BJ (cell line): Measurements from ENCODE around the gene KCNQ1. TPM values are rescaled to one million over a fixed set of nuclear protein-coding genes. Genes with fewer than 3 reads are reported as not detected.
A peak's percentile ranks its signal among the peaks of the same experiment; 100 is the strongest.

Source experiments
- CTCF ChIA-PET: fragments of 350-600 bp; formaldehyde crosslinking; extraction: SDS; loops from one replicate; lab custom pipeline; 2021; ENCODE audit warnings: antibody characterized with exemption, inconsistent platforms; lab: Yijun Ruan, JAX
- POLR2A ChIA-PET: fragments of 300-600 bp; sonication (Branson Sonifier 250); formaldehyde crosslinking; extraction: SDS; loops from one replicate; lab custom pipeline; 2021; ENCODE audit warnings: antibody characterized with exemption; lab: Charles Lee
- DNase-seq: peaks from one replicate; pipeline ENCODE4 v3.0.0-alpha.2; 2011; ENCODE audit warnings: low read depth
- H3K27me3 ChIP-seq: 2 replicates; pipeline ENCODE4 v1.6.0; 2011; ENCODE audit warnings: low read length; ENCODE audit not compliant: control insufficient read depth, insufficient read depth
- H3K36me3 ChIP-seq: 2 replicates; pipeline ENCODE4 v1.5.1; 2011; ENCODE audit warnings: low read length; ENCODE audit not compliant: control insufficient read depth, insufficient read depth
- H3K4me3 ChIP-seq: 2 replicates; pipeline ENCODE4 v1.5.1; 2011; ENCODE audit warnings: low read depth, mild to moderate bottlenecking, control low read depth, low read length
- polyA plus RNA-seq: library from polyadenylated mRNA; depleted of rRNA; stranded (reverse); fragments of >200 nt; gene quantifications from 2 replicates; pipeline ENCODE4 v1.2.3, GENCODE V29; 2011
- TF ChIP-seq, protein P1 (sequence below): IDR thresholded peaks from 2 replicates; pipeline ENCODE4 v1.5.1; 2011; ENCODE audit warnings: low read depth, mild to moderate bottlenecking, control low read depth, inconsistent platforms, low read length, moderate library complexity; ENCODE audit not compliant: insufficient read depth

The KCNQ1 gene
- polyA plus RNA-seq, 1 experiment, result not detected

DNA sequence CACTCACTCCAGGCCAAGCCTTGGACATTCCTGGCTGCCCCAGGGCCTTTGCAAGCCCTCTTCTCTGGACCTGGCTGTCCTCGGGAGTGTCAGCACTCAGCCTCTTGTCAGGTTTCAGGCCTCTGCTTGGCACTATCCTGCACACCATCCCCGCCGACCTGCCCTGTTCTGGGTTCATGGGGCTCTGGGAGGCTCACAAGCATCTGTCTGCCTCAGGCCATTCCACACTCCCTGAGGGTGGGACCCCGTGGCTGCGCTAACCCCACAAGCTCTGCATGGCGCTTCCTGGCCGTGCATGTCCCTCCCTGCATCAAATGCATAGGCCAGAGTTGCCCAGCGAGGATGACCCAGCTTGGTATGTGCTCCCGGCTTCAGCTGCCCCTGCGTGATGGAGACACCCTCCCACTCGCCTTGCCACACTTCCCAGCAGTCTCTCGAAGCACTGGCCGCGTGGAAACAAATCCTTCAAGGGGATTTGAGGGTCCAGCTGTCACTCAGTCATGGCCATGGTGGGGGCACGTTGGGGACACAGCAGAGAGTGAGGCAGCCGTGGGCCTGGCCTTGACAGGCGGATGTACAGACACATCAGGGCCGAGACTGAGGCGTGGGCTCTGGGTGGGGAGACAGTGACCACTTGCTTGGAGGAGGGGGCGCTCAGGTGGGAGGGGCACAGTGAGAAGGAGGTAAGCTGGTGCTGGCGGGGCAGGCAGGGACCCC, 87.3 kb downstream of the KCNQ1 start:
- TF ChIP-seq, protein P1, sequence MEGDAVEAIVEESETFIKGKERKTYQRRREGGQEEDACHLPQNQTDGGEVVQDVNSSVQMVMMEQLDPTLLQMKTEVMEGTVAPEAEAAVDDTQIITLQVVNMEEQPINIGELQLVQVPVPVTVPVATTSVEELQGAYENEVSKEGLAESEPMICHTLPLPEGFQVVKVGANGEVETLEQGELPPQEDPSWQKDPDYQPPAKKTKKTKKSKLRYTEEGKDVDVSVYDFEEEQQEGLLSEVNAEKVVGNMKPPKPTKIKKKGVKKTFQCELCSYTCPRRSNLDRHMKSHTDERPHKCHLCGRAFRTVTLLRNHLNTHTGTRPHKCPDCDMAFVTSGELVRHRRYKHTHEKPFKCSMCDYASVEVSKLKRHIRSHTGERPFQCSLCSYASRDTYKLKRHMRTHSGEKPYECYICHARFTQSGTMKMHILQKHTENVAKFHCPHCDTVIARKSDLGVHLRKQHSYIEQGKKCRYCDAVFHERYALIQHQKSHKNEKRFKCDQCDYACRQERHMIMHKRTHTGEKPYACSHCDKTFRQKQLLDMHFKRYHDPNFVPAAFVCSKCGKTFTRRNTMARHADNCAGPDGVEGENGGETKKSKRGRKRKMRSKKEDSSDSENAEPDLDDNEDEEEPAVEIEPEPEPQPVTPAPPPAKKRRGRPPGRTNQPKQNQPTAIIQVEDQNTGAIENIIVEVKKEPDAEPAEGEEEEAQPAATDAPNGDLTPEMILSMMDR, result no peak
- POLR2A ChIA-PET, result no interaction called here
- Histone ChIP-seq H3K36me3 (no peaks in the 10 kb centered on the region), H3K27me3 (peaks cover 2% of the 10 kb centered on the region; the same call in 1 of the 2 replicates), H3K4me3 (no peak overlapping the region)
- no peak for DNase-seq
- CTCF ChIA-PET, result interaction anchor here (0.5 to 14.9 kb wide), 59 partner anchors 8 to 882 kb away, joined by 3 to 772 read pairs (median 4); partner anchors contain the start of genes CDKN1C, NAP1L4 and PHLDA2

DNA sequence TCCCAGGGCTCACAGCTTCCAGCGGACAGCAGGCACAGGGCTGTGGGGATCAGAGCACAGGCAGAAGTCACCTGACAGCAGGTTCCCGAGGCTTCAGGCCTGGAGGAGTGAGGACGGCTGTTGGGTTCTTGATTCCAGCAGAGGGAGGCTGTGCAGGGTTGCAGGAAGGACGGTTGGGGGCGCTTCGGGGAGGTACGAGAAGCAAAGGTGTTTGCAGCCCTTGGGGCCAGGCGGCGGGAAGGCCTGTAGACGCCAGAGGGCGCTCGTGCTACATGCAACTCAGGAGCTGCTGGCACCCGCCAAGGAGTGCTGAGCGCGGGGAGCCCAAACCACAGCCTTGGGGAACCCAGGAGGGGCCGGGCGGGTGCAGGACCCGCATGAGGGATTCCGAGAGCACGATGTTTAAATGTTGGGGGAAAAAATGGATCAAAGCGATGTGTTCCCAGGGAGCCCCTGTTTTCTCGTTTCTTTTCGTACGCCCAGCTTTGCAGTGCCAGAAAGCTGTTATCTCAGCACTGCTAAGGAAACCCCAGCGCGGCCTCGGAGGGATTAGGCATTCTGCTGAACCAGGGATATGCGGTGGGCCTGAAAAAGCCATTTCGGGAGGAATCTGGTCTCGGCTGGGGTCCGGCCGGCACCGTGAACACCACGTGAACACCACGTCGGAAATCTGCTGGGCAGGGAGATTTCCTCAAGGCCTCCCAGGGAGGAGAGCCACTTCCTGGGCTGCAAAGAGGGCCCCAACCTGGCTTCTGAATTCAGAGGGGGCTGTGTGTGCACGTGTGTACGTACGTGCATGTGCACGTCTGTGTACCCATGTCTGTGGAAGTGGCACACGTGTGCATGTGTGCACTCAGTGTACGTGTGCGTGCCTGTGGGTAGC, 88.1 kb downstream of the KCNQ1 start:
- DNase-seq, result peak; percentile 13
- TF ChIP-seq, protein P1, result peak; percentile 96
- Histone ChIP-seq H3K4me3 (no peak overlapping the region), H3K27me3 (peaks cover 2% of the 10 kb centered on the region; the same call in 1 of the 2 replicates), H3K36me3 (no peaks in the 10 kb centered on the region)
- ChIA-PET POLR2A (no interaction called here), CTCF (interaction anchor here (0.5 to 14.9 kb wide), 46 partner anchors 9 to 881 kb away, joined by 3 to 772 read pairs (median 4); partner anchors contain the start of genes CDKN1C and PHLDA2)

DNA sequence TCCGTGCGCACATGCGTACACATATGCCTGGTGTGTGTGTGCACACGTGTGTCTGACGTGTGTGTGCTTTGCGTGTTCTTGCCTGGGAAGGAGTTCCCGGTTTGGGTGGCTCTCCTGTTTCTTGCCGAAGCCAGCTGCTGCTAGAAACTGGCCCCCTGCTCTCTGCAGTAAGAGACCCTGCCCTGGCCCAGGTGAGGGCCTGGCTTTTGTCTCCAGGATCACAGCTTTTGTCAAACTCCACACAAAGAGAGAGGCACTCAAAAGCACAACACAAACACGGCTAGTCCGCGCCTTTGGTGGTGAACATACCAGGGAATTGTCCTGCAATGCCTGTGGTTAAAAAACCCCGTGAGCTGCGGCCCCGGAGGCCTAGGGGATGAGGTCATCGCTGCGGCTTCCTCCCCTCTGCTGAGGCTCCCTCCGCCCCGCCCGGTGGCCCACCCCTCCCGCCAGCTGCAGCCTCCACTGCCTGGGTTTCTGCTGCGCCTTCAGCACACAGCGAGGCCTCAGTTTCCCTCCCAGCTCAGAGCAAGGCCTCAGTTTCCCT, 88.9 kb downstream of the KCNQ1 start:
- POLR2A ChIA-PET, result interaction anchor here (0.5 to 0.6 kb wide), 2 partner anchors 227 to 411 kb away, joined by 4 to 7 read pairs; no protein-coding TSS in a partner anchor
- peaks cover 2% of the 10 kb centered on the region; the same call in 1 of the 2 replicates for H3K27me3 ChIP-seq
- TF ChIP-seq, protein P1, result no peak
- peak; percentile 50 for DNase-seq
- no peaks in the 10 kb centered on the region for H3K36me3 ChIP-seq
- CTCF ChIA-PET, result interaction anchor here (0.5 to 14.9 kb wide), 34 partner anchors 13 to 875 kb away, joined by 3 to 772 read pairs (median 6); partner anchors contain the start of genes CDKN1C and PHLDA2
- no peak overlapping the region for H3K4me3 ChIP-seq

DNA sequence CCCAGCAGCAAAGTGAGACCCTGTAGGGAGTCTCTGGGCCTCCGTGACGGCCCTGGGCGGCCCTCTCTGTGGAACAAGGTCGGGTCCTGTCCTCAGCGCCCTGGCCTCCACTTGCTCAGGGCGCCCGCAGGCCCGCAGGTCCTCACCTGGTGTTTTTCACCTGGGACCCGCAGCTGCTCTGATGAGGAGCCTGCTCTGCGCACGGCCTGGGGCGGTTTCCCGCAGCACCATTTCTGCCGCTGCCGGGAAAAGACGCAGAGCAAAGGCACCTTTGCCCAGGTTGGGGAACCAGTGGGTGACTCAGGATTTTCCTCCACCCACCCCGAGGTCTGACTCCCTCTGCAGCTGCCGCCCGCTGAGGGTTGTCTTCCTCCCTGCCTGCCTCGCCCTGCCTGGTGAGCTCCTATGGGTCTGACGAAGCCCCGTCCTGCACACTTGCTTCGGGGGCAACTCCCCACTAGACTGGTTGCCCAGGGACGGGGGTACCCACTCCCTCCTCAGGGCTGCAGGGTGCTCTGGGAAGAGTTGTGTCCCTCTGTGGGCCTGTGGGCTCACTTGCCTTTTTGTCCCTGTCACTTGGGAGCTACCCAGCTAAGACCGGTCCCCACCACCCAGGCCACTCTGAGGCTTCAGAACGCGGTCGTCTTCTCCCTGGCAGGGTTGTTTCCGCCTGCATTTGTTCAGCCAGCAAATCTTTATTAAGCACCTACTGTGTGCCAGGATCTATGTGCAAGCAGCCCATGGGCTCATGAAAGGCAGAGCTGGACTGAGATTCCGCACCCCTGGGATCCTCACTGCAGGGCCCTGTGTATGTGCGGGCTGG, 89.5 kb downstream of the KCNQ1 start:
- POLR2A ChIA-PET, result interaction anchor here (0.5 to 0.6 kb wide), 2 partner anchors 228 to 411 kb away, joined by 4 to 7 read pairs; no protein-coding TSS in a partner anchor
- H3K4me3 ChIP-seq, result no peak overlapping the region
- no peaks in the 10 kb centered on the region for H3K36me3 ChIP-seq
- CTCF ChIA-PET, result interaction anchor here (0.5 to 14.9 kb wide), 13 partner anchors 16 to 556 kb away, joined by 3 to 772 read pairs (median 11); partner anchors contain the start of gene CDKN1C
- TF ChIP-seq, protein P1, result no peak
- DNase-seq, result no peak
- peaks cover 2% of the 10 kb centered on the region; the same call in 1 of the 2 replicates for H3K27me3 ChIP-seq
